Stimulated activated CD8-positive, alpha-beta memory T cell treated with anti-CD3 and anti-CD28 coated beads, Interleukin-4, amount 100 ng/mL, for 1 hour (primary cell): ENCODE data around the gene PCF11.
"Not testable (repeated sequence)": the region's sequence is repeated elsewhere in the genome, so short reads cannot be mapped to it uniquely, and the experiment has no call there.

ENCODE experiments used
- DNase-seq, 2 donors: peaks; one replicate each; pipeline ENCODE4 v3.0.0-alpha.2; 2020; ENCODE audit warnings: low read depth in 2 of 2, low spot score in 1 of 2

The PCF11 gene

GRCh38 chr11:83192606-83193245, 35.8 kb downstream of the PCF11 start:
- no peak for DNase-seq

GRCh38 chr11:83193315-83194280, 36.7 kb downstream of the PCF11 start, which contains the start of gene ANKRD42:
TSS of gene ANKRD42 (plus strand) at chr11:83193712. CDS start at chr11:83194671, 959 bp downstream.
- DNase-seq = peak; percentile 67 to 68

DNA sequence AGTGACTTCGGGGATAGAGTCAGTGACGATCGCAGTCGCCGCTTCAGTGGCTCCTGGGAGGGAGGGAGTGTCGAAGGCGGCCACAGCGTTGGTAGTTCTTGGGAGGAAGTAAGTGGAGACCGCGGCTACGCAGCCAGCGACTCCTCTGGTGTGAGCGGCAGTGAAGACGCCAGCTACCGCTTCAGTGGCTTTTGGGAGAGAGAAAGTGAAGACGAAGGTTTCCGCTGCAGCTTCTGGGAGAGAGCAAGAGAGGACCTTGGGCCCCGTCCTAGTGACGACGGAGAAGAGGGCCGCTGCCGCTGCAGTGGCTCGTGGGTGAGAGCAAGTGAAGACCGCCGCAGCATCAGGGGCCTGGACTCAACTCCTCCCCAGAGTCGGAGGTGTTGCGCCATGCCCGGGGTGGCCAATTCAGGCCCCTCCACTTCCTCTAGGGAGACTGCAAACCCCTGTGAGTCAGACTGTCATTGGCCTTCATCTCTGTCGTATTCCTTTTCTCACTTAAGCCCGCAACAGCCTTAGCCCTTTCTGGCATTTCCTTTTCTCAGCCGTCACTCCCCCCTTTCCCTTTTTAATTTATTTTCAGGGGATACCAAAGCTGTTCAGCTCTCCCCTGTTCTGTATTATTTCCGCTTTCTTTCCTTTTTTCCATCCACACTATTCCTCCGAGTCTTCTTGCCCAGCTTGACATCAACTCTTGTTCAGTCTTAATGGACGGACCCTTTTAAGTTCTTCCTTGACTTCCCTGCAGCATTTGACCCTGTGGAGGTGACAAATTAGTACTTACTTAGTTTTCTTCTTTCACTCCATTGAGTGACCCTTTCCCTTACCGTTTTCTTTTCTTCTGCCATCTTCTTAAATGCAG, 37.6 kb downstream of the PCF11 start:
- peak; percentile 28 to 39 for DNase-seq

GRCh38 chr11:83195143-83195466, 38.2 kb downstream of the PCF11 start:
- DNase-seq = no peak

GRCh38 chr11:83195649-83196048, 38.7 kb downstream of the PCF11 start:
- no peak for DNase-seq

DNA sequence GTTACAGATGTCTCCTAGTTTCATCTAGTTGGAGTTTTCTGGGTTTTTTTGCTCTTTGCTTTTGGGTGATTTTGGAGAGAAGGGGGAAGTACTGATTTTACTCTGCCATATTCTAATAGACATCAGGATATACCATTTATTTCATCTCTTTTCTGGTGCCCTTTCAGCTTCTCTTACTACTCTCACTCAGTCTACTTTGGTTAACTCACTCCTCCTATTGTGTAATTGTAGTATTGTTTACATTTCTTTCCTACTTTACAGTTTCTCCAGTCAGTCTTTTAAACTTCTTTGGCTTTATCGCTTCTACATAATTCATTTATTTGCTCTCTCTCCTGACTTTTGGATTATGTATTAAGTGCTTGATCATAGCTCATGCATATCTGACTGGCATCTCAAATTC, 43.1 kb downstream of the PCF11 start:
- no peak for DNase-seq

DNA sequence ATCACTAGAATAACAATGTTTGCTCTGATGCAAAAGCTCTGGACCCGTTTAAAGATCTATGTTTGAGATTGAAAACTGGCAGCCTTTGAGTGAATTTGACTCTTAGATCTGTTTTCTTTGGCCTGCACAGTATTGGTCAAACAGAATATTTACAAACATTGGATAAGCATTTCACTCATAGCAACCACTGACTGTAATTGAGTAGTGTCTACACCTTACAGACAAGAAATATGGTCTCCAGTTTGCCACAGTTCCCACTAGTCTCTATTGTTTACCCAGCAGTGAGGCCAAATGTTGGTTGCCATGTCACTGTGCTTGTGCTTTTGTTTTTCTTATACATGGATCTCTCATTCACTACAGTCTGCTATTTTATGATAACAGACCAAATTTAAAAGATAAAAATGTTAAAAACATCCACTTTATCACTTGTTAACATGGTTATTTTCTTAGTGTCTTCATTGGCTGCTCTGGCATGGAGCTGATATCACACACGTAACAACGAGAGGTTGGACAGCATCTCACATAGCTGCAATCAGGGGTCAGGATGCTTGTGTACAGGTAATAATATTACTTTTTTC, 48.8 kb downstream of the PCF11 start:
- no peak for DNase-seq

DNA sequence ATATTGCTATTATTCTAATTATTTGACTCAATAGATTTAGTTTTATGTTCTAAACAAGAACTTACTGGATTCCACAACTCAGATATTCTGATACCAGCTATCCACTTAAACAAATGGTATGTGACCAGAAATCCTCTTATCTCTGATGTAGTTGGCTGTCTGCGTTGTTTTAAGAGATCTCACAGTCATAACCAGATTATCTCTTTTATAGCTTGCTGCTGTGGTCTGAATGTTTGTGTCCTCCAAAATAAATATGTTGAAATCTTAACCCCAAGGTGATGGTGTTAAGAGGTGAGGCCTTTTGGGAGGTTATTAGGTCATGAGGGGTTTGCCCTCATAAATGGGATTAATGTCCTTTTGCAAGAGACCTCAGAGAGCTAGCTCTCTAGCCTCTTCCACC, 49.3 kb downstream of the PCF11 start:
- no peak for DNase-seq

DNA sequence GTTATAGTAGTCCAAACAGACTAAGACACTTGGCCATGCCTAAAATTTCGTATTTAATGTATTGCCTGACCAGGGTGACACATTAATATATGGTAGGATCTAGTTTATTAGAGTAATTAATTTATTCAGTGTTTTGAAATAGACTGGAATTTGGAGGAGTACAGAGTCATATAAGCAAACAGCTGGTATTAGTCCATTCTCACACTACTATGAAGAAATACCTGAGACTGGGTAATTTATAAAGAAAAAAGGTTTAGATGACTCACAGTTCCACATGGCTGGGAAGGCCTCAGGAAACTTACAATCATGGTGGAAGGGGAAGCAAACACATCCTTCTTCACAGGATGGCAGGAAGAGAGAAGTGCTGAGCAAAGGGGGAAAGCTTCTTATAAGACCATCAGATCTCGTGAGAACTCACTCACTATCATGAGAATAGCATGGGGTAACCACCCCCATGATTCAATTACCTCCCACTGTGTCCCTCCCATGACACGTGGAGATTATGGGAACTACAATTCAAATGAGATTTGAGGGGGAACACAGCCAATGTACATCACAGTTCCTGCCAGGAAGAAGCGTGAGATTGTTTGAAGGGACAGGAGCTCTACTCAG, 49.9 kb downstream of the PCF11 start:
- not testable (repeated sequence) for DNase-seq

DNA sequence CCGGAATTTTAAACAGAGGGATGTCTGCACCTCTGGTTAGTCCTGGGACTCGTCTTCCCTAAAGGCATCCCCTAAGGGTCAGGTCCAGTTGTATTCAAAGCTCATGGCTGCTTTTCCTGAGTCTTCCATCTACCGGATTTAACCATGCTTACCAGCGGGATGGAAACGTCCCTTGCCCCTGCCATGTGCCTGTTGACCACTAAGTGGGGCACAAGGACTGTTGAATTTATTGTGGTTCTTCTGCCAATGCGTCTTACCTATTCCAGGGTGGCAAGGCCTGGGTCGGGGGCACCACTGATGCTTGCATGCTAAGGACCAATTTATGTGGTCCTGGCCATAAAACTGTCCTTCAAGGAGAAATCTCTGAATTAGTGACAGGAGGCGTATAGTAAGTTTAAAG, 62.2 kb downstream of the PCF11 start:
- no peak for DNase-seq

- DNase-seq = no peak
Measured at GRCh38 chr11:83220260-83220659, 63.3 kb downstream of the PCF11 start.

- DNase-seq = no peak
Measured at GRCh38 chr11:83221694-83222093, 64.8 kb downstream of the PCF11 start.

DNA sequence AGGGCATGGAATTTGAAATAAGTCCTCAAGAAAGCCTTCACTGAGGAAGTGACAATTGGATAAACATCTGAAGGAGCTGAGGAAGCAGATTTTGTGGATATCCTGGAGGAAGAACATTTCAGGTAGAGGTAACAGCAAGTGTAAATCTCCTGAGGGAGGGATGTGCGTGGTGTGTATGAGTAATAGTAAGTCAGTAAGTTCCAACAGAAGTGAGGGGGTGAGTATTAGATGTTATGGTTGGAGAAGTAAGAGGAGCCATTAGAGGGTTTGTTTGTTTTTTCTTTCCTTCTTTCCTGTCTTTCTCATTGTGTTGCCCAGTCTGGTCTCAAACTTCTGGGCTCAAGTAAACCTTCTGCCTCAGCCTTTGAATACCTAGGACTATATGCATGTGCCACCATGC, 65.6 kb downstream of the PCF11 start:
- no peak for DNase-seq

DNA sequence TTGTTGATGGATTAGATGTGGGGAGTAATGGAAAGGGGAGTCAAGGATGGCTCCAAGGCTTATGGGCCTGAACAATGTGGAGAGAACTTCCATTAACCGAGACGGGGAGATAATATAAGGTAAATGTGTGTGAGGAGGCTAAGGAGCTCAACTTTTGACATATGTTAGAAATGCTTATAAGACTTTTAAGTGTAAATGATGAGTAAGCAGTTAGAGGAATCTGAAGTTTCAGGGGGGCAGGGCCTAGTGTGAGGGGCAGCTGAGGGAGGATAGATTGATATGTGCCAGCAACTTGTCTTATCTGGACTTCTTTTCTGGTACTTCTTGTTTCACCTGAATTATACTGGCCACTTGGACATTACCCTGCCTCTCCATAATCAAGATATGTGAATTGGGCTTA, 66.5 kb downstream of the PCF11 start:
- DNase-seq = no peak

- no peak for DNase-seq
Measured at GRCh38 chr11:83235825-83236224, 78.9 kb downstream of the PCF11 start.
